Measurements from ENCODE around the gene OR2T35. TPM values are rescaled to one million over a fixed set of nuclear protein-coding genes. Genes with fewer than 3 reads are reported as not detected.

Gene OR2T35
- polyA plus RNA-seq, 1 donor from 2014 or later, result not detected

- Mint-ChIP-seq H3K27me3 (no peaks in the 10 kb centered on the region), H3K36me3 (no peaks in the 10 kb centered on the region), H3K9me3 (peaks cover 0 to 7% (median 0%) of the 10 kb centered on the region in 3 donors), H3K27ac (no peak within 1 kb of the TSS), H3K4me3 (no peak within 1 kb of the TSS), H3K4me1 (peaks cover 0 to 4% (median 4%) of the 10 kb centered on the region in 3 donors)
Measured at GRCh38 chr1:248597589-248597988, 47.5 kb downstream of the OR2T35 start, which contains the start of gene OR2T10. Gene OR2T10 (minus strand): TSS chr1:248597700. CDS start chr1:248593768, 3,932 bp downstream.

DNA sequence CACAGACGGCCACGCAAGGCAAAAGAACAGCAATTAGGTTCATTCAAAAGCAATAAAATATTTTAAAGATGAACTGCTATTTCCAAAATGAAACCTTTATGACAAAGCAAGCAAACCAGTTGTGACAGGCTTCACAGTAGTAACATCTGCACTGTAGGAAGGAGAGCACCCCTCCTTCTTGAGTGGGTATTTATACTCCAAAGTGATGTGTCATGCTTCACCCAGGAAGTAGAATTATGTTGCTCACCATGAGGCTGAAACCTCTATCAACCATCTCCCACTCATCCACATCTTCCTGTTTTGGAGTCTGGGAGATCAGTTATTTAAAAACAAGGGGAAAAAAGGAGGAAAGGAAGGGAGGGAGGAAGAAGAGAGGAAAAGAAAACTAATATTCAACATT lies 48.5 kb downstream of the OR2T35 start:
- peaks cover 0 to 4% (median 4%) of the 10 kb centered on the region in 3 donors for H3K4me1 Mint-ChIP-seq

GRCh38 chr1:248593226-248593625 lies 51.9 kb downstream of the OR2T35 start:
- Mint-ChIP-seq H3K4me1 (peaks cover 0 to 4% (median 4%) of the 10 kb centered on the region in 3 donors), H3K4me3 (no peak overlapping the region), H3K9me3 (no peaks in the 10 kb centered on the region), H3K27ac (no peak overlapping the region), H3K36me3 (no peaks in the 10 kb centered on the region), H3K27me3 (no peaks in the 10 kb centered on the region)

More for the DNA sequence above, 48.5 kb downstream of the OR2T35 start:
- H3K27ac Mint-ChIP-seq, result no peak overlapping the region
- H3K9me3 Mint-ChIP-seq, result no peaks in the 10 kb centered on the region
- no peaks in the 10 kb centered on the region for H3K27me3 Mint-ChIP-seq
- H3K4me3 Mint-ChIP-seq, result no peak overlapping the region
- no peaks in the 10 kb centered on the region for H3K36me3 Mint-ChIP-seq

GRCh38 chr1:248592655-248593054 lies 52.4 kb downstream of the OR2T35 start:
- H3K4me3 Mint-ChIP-seq, result no peak overlapping the region
- peaks cover 3% of the 10 kb centered on the region for H3K36me3 Mint-ChIP-seq
- H3K9me3 Mint-ChIP-seq, result no peaks in the 10 kb centered on the region
- H3K27ac Mint-ChIP-seq, result no peak overlapping the region
- no peaks in the 10 kb centered on the region for H3K27me3 Mint-ChIP-seq
- H3K4me1 Mint-ChIP-seq, result peaks cover 0 to 4% (median 4%) of the 10 kb centered on the region in 3 donors

DNA sequence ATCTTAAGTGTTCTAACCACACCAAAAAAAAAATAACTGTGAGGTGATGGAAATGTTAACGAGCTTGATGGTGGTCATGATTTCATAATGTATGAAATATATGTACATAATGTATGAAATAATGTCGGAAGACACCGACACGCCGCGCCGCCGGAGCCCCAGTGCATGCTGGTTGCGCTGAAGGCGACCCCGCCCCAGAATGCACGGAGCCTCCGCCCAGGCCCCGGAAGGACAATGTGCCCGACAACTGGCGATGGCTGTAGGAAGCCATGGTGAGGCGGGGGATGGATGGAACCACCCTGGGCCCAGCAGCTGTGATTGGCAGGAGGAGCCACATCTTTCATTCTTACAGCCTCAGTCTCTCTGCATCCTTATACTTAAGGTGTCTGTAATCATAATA lies 55.0 kb downstream of the OR2T35 start:
- Mint-ChIP-seq H3K36me3 (peaks cover 3% of the 10 kb centered on the region), H3K4me3 (no peak overlapping the region), H3K27me3 (no peaks in the 10 kb centered on the region)

DNA sequence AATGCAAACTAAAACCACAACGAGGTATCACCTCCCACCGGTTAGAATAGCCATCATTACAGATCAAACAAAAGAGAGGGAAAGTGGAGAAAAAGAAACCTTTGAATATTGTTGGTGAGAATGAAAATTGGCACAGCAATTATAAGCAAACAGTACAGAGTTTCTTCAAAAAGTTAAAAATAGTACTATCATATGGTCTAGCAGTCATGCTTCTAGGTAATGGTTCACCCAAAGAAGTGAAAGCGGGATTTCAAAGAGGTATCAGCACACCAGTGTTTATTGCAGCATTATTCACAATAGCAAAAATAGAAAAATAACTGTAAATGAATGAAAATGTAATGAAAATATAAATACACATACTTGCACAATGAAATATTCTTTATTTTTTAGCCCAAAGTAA lies 55.7 kb downstream of the OR2T35 start:
- no peaks in the 10 kb centered on the region for H3K4me1 Mint-ChIP-seq
- peaks cover 0 to 2% (median 0%) of the 10 kb centered on the region in 3 donors for H3K9me3 Mint-ChIP-seq
- H3K36me3 Mint-ChIP-seq, result peaks cover 3% of the 10 kb centered on the region
- H3K27ac Mint-ChIP-seq, result no peak overlapping the region
- no peaks in the 10 kb centered on the region for H3K27me3 Mint-ChIP-seq
- no peak overlapping the region for H3K4me3 Mint-ChIP-seq

More for the DNA sequence above, 55.0 kb downstream of the OR2T35 start:
- no peak overlapping the region for H3K27ac Mint-ChIP-seq
- H3K4me1 Mint-ChIP-seq, result no peaks in the 10 kb centered on the region
- H3K9me3 Mint-ChIP-seq, result no peaks in the 10 kb centered on the region

Other genes with a start within 250 kb of the OR2T35 start
- not detected for gene OR2T1, start 242.2 kb downstream of the OR2T35 start, polyA plus RNA-seq
- gene OR2T2, start 199.6 kb downstream of the OR2T35 start, polyA plus RNA-seq, result not detected
- not detected for gene OR2T3, start 171.9 kb downstream of the OR2T35 start, polyA plus RNA-seq
- gene OR2T5, start 156.7 kb downstream of the OR2T35 start, polyA plus RNA-seq, result 0.16 TPM
- not detected for gene OR2G6, start 137.2 kb downstream of the OR2T35 start, polyA plus RNA-seq
- gene OR2T29, start 82.5 kb downstream of the OR2T35 start, polyA plus RNA-seq, result not detected
- gene OR2T34, start 70.5 kb downstream of the OR2T35 start, polyA plus RNA-seq, result not detected
- 0.39 TPM for gene OR2T10, start 47.6 kb downstream of the OR2T35 start, polyA plus RNA-seq
- gene OR2T11, start 10.2 kb downstream of the OR2T35 start, polyA plus RNA-seq, result not detected
- not detected for gene OR2T27, start 10.2 kb upstream of the OR2T35 start, polyA plus RNA-seq
- gene OR14I1, start 57.5 kb upstream of the OR2T35 start, polyA plus RNA-seq, result not detected
- gene LYPD8, start 110.5 kb upstream of the OR2T35 start, polyA plus RNA-seq, result not detected
- gene SH3BP5L, start 180.6 kb upstream of the OR2T35 start, polyA plus RNA-seq, result 4.9 TPM
- 46.3 TPM for gene ZNF672, start 192.9 kb upstream of the OR2T35 start, polyA plus RNA-seq
- 17.0 TPM for gene ZNF692, start 213.8 kb upstream of the OR2T35 start, polyA plus RNA-seq

All from IgD-negative memory B cell (primary cell).